LNCaP clone FGC (cell line): Measurements from ENCODE around the gene SNX12.

Experiments used
- DNase-seq: peaks from one replicate; pipeline ENCODE4 v3.0.0-alpha.2; 2011; ENCODE audit warnings: low read depth
- H3K4me3 ChIP-seq: 2 replicates; pipeline ENCODE4 v1.5.1; 2011; ENCODE audit warnings: mild to moderate bottlenecking, low read depth, low read length, control low read depth
- TF ChIP-seq, protein P1 (sequence below): IDR thresholded peaks from 2 replicates; pipeline ENCODE4 v1.5.1; 2012; ENCODE audit warnings: mild to moderate bottlenecking; ENCODE audit not compliant: control insufficient read depth, insufficient read depth; ENCODE audit errors: extremely low read depth

The SNX12 gene

DNA sequence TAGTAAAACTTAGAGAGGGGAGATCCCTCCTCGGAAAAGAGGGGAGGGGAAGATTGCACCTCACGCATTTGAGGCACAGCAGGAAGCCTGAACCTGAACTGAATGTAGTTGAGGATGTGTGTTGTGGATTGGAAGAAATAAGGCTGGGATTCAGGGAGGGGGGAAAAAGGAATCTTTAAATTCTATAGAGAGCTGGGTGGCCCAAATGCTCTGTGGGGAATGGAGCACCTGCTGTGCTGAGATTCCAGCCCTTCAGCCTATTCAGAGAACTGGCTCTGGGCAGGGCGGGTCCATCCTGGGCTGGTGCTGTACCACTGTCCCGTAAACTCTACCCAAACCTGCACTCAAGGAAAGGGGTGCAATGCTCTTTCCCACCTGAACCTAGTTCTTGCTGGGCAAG lies 31.6 kb upstream of the SNX12 start:
- DNase-seq: no peak
- TF ChIP-seq, protein P1, sequence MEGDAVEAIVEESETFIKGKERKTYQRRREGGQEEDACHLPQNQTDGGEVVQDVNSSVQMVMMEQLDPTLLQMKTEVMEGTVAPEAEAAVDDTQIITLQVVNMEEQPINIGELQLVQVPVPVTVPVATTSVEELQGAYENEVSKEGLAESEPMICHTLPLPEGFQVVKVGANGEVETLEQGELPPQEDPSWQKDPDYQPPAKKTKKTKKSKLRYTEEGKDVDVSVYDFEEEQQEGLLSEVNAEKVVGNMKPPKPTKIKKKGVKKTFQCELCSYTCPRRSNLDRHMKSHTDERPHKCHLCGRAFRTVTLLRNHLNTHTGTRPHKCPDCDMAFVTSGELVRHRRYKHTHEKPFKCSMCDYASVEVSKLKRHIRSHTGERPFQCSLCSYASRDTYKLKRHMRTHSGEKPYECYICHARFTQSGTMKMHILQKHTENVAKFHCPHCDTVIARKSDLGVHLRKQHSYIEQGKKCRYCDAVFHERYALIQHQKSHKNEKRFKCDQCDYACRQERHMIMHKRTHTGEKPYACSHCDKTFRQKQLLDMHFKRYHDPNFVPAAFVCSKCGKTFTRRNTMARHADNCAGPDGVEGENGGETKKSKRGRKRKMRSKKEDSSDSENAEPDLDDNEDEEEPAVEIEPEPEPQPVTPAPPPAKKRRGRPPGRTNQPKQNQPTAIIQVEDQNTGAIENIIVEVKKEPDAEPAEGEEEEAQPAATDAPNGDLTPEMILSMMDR: no peak
- no peak overlapping the region for H3K4me3 ChIP-seq

DNA sequence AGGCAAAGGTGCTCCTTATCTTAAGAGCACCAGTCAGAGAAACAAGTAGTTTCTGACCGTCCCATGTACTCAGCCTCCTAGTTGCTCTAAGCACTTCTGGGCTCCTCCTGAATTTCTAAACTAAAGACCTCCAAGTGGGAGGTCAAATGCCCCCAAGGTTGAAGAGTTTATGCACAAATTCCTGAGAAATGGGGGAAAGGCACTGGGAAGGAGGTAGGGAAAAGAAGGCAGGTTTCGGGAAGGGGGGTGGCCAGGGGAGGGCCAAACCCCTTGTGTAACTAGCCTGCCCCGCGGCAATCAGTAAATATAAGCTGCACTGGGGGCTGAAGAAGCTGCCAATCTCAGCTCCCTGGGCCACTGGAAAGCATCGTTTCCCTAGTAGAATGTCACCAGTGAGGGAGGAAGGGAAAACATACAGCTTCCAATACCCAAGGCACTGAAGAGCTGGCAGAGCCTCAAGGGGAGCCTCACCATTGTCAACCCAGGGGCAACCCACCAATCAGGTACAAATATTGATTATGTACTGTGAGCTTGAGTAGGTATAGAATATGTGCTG lies 30.9 kb upstream of the SNX12 start:
- H3K4me3 ChIP-seq: no peak overlapping the region
- TF ChIP-seq, protein P1: no peak
- DNase-seq: no peak

DNA sequence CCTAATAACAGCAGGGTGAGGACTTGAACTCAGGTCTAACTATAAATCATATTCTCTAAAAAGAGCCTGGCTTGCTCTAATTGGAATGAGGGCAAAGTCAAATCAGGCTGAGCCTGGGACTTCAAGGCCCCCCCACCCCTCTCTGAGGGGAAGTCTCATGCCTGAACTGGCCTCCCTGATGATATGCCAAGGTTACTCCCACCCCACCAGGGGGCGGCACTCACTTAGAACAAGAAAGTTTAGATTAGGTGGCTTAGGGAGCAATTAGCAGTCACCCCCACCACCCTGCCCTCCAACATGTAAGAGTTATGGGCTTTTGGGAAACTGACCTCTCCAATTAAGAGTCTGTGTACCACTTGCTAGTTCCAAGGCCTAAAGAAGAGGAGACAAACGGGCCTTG lies 30.2 kb upstream of the SNX12 start:
- no peak for DNase-seq
- no peak overlapping the region for H3K4me3 ChIP-seq
- TF ChIP-seq, protein P1: peak; percentile 28

DNA sequence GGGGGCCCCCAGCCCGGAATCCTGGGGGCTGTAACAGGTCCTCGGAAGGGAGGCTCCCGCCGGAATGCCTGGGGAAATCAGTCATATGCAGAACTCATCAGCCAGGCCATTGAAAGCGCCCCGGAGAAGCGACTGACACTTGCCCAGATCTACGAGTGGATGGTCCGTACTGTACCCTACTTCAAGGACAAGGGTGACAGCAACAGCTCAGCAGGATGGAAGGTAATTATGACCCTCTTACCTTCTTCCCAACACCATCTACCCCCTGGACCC lies 28.6 kb upstream of the SNX12 start:
- TF ChIP-seq, protein P1: no peak
- DNase-seq: no peak
- peak overlapping the region; percentile 60 for H3K4me3 ChIP-seq

DNA sequence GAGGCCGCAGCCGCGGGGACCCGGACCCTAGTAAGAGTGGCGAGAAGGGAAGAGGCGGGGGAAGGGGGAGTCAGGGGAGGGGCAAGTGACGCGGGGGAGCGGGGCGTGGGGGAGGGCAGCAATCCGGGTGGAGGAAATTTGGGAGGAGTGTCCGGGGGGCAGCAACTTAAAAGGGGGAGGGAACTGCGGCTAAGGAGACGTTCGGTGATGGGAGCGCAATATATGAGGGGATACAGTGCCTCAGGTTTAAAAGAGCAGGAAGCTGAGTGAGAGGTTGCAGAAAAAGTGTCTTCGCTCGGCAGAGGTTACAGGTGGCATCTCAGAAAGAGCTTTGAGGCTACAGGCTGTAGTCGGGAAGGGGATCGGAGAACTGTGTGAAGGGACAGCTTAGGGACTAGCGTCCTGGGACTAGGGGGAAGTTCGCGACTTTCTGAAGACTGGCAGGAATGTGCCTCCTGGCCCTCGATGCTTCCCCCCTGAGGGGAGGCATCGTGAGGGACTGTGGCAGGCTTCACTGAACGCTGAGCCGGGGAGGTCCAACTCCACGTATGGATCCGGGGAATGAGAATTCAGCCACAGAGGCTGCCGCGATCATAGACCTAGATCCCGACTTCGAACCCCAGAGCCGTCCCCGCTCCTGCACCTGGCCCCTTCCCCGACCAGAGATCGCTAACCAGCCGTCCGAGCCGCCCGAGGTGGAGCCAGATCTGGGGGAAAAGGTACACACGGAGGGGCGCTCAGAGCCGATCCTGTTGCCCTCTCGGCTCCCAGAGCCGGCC lies 28.0 kb upstream of the SNX12 start:
- TF ChIP-seq, protein P1: no peak

DNA sequence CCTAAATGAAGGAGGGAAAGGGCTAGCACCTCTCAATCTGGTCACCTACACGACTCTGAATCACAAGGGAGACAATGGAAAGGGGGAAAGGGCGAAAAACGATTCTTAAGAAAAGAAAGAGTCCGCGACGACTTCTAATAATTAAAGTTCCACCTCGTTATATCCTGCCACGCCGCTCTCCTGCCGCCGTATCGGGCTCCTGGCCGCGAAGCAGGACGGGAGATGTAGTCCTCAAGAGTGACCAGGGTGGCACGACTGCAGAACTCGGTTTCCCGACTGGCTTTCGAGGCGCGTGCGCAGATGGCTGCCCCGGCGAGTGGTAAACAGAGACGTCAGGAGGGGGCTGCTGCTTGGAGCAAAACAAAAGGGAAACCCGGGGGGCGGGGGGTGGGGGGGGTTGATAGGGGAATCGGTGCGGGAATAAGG lies 27.4 kb upstream of the SNX12 start, which contains the start of gene FOXO4:
Gene FOXO4, plus strand, starts transcription at position 297 of the 426 bp plus-strand sequence. CDS start 678 bp downstream, outside the sequence.
- TF ChIP-seq, protein P1: no peak
- peak within 1 kb of the TSS; percentile 60 for H3K4me3 ChIP-seq
- DNase-seq: peak; percentile 56

More for the DNA sequence above, 28.0 kb upstream of the SNX12 start:
- DNase-seq: no peak
- H3K4me3 ChIP-seq: peak overlapping the region; percentile 60
